Measurements from ENCODE around the gene PDE4A.

Gene PDE4A

GRCh38 chr19:10461047-10461949, 41.0 kb downstream of the PDE4A start:
- TF ChIP-seq POLR2AphosphoS5 (IDR thresholded peaks at IDR 0.05; ENCODE audit: low read depth, low read length) (no peak), FOXP2 (optimal IDR thresholded peaks at IDR 0.05; ENCODE audit: borderline replicate concordance, extremely low read depth, extremely low read length, insufficient read depth) (no peak), SIN3A (IDR thresholded peaks at IDR 0.05; ENCODE audit: borderline replicate concordance, insufficient read depth, low read length) (no peak), REST (IDR thresholded peaks at IDR 0.05; ENCODE audit: insufficient read depth in 1 of 2, low read depth in 2 of 2, low read length in 2 of 2) (no peak), TAF1 (IDR thresholded peaks at IDR 0.05; ENCODE audit: borderline replicate concordance, insufficient read depth, low read length) (no peak)

GRCh38 chr19:10462557-10462956, 42.2 kb downstream of the PDE4A start:
- TF ChIP-seq FOXP2 (optimal IDR thresholded peaks at IDR 0.05; ENCODE audit: borderline replicate concordance, extremely low read depth, extremely low read length, insufficient read depth): no peak
- TF ChIP-seq POLR2AphosphoS5 (IDR thresholded peaks at IDR 0.05; ENCODE audit: low read depth, low read length): no peak
- no peak for TF ChIP-seq SIN3A (IDR thresholded peaks at IDR 0.05; ENCODE audit: borderline replicate concordance, insufficient read depth, low read length)
- TF ChIP-seq REST (IDR thresholded peaks at IDR 0.05; ENCODE audit: insufficient read depth in 1 of 2, low read depth in 2 of 2, low read length in 2 of 2): no peak
- no peak for TF ChIP-seq TAF1 (IDR thresholded peaks at IDR 0.05; ENCODE audit: borderline replicate concordance, insufficient read depth, low read length)

GRCh38 chr19:10464456-10464855, 44.1 kb downstream of the PDE4A start:
- TF ChIP-seq FOXP2 (optimal IDR thresholded peaks at IDR 0.05; ENCODE audit: borderline replicate concordance, extremely low read depth, extremely low read length, insufficient read depth) (no peak), POLR2AphosphoS5 (IDR thresholded peaks at IDR 0.05; ENCODE audit: low read depth, low read length) (no peak), TAF1 (IDR thresholded peaks at IDR 0.05; ENCODE audit: borderline replicate concordance, insufficient read depth, low read length) (no peak), SIN3A (IDR thresholded peaks at IDR 0.05; ENCODE audit: borderline replicate concordance, insufficient read depth, low read length) (no peak), REST (IDR thresholded peaks at IDR 0.05; ENCODE audit: insufficient read depth in 1 of 2, low read depth in 2 of 2, low read length in 2 of 2) (no peak)

GRCh38 chr19:10467104-10467706, 46.9 kb downstream of the PDE4A start:
- TF ChIP-seq POLR2AphosphoS5 (IDR thresholded peaks at IDR 0.05; ENCODE audit: low read depth, low read length) (no peak), REST (IDR thresholded peaks at IDR 0.05; ENCODE audit: insufficient read depth in 1 of 2, low read depth in 2 of 2, low read length in 2 of 2) (no peak), SIN3A (IDR thresholded peaks at IDR 0.05; ENCODE audit: borderline replicate concordance, insufficient read depth, low read length) (no peak)
